Activated CD4-positive, alpha-beta T cell treated with anti-CD3 and anti-CD28 coated beads, Interleukin-10, Interleukin-2, amounts not matched to agents 100 ng/mL and 50 ng/mL, durations not matched to agents 16 hours and 8 hours (primary cell): ENCODE data around the gene PRPF40B.
"Not testable (repeated sequence)": the region's sequence is repeated elsewhere in the genome, so short reads cannot be mapped to it uniquely, and the experiment has no call there.

Source experiments
- DNase-seq: peaks from one replicate; pipeline ENCODE4 v3.0.0-alpha.2; 2020

The PRPF40B gene

DNA sequence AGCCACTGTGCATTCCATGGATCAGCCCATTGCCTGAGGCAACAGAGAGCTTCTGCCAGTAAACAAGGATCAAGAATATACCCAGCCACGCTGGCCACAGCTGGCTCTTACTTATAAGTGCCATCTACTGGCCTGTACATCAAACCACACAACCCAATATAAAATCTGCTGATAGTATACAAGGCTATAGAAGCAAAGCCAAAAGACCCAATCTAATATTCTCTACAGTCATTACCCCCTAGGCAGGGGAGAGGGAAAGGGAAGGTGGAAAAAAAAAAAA, 13.5 kb upstream of the PRPF40B start:
- no peak for DNase-seq

DNA sequence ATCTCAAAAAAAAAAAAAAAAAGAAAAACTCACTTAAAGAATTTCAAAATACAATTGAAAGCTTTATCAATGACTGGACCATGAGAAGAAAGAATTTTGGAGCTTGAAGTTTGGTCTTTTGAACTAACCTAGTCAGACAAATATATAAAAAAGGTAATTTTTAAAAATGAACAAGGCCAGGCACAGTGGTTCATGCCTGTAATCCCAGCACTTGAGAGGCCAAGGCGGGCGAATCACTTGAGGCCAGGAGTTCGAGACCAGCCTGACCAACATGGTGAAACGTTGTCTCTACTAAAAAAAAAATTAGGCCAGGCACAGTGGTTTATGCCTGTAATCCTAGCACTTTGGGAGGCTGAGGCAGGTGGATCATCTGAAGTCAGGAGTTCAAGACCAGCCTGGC, 12.6 kb upstream of the PRPF40B start:
- DNase-seq: not testable (repeated sequence)

DNA sequence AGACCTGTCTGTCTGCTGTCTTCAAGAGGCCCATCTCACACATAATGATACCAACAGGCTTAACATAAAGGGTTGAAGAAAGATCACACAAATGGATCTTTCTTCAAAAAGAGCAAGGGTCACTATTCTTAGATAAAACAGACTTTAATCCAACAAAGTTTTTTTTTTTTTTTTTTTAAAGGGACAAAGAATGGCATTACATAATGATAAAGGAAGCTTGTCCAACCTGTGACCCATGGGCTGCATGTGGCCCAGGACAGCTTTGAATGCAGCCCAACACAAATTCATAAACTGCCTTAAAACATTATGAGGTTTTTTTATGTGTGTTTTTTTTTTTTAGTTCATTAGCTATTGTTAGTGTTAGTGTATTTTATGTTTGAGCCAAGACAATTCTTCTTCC, 11.2 kb upstream of the PRPF40B start:
- DNase-seq: no peak

DNA sequence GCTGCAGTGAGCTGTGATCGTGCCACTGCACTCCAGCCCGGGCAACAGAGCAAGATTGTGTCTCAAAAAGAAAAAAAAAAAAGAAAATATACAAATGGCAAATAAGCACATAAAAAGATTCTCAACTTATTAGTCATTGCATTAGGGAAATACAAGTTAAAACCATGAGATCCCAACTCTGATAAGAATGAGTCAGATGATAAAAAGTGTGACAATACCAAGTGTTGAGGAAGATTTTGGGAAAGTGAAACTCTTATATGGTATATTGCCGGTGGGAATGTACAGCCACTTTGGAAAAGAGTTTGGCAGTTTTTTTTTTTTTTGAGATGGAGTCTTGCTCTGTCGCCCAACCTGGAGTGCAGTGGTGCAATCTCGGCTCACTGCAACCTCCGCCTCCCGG, 7.6 kb upstream of the PRPF40B start:
- DNase-seq: no peak

DNA sequence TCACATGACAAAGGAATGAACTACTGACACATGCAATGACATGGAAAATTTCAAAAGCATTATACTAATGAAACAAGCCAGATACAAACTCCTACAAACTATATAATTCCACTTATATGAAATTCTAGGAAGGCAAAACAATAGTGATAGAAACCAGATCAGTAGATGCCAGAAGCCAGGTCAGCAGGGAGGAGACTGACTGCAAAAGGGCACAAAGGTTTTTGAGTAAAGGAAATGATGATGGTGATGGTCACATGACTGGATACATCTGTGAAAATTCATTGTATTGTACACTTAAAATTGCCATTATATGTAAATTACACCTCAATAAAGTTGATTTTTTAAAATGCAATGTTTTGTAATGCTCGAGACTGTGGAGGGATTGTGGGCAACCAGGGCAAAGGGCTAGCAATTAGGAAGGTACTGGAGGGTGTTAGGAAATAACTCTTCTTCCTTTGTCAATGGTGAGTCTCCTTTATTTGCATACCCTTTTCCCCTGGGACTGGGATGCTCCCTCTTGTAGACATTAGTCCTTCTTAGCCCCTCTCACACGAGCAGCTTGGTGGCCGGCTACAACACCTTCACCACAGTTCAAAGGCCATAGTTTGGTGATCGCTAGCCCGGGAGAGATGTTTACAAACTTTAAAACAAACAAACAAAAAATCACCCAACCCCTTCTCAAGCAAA, 6.7 kb upstream of the PRPF40B start:
- DNase-seq: no peak

DNA sequence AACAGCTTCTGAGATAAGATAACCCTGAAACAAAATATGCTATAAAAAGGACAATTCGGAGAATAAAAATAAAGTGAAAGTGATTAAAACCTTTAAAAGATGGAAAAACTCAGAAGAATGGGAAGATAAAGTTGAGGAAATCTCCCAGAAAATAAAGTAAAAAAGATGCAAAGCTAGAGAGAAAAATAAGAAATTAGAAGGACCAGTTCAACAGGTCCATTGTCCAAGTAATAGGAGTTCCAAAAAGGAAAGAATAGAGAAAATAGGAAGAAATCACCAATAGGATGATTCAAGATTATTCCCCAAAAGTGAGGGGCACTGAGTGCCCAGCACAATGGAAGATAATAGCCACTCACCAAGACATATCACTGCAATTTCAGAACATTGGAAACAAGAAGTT, 4.8 kb upstream of the PRPF40B start:
- DNase-seq: no peak

DNA sequence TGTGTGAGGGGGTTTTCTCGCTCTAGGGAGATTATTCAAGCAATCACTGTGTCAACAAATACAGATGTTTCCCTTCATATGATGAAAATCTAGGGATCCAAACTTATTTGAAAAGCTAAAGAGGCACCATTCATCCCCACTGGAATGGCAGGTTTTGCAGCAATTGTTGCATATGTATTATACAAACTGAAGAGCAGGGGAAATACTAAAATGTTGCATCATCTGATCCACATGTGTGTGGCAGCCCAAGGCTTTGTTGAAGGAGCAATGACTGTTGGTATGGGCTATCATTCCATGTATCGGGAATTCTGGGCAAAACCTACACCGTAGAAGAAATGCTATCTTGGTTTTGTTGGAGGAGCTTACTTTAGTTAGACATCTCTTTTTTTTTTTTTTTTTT, 4.1 kb upstream of the PRPF40B start:
- DNase-seq: no peak

DNA sequence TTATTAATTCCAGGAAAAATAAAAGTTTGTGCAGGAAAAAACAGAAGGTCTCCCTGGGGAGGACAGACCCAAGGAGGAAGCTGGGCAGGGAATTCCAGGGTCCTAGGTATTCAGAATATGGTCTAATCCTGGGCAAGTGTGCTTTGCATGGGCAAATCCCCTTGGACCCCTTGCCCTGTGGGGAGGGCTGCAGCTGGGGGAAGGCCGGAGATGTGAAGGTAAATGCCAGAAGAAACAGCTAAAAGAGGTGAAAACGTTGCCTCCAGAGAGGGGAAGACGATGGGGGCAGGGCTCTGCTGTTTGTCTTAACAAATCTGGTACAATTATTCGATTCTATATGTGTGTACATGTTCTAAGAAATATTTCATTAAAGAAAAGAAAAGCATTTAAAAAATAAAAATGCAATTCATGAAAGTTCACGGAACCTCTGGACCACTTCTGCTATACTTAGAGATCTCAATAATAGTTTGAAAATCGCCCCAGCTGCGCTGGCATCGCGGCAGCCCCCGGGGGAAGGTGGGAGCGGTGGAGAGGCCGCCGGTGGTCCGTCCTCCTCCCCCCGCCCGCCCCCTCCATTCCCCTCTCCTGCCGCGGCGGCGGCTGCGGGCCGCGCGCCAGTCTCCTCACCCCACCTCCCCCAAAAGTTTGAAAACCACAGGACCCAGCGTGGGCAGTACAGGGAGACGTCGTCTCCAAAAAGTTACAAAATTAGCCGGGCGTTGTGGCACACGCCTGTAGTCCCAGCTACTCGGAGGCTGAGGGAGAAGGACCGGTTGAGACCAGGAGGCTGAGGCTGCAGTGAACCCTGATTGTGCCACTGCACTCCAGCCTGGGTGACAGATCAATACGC, 1.5 kb upstream of the PRPF40B start:
- DNase-seq: no peak

DNA sequence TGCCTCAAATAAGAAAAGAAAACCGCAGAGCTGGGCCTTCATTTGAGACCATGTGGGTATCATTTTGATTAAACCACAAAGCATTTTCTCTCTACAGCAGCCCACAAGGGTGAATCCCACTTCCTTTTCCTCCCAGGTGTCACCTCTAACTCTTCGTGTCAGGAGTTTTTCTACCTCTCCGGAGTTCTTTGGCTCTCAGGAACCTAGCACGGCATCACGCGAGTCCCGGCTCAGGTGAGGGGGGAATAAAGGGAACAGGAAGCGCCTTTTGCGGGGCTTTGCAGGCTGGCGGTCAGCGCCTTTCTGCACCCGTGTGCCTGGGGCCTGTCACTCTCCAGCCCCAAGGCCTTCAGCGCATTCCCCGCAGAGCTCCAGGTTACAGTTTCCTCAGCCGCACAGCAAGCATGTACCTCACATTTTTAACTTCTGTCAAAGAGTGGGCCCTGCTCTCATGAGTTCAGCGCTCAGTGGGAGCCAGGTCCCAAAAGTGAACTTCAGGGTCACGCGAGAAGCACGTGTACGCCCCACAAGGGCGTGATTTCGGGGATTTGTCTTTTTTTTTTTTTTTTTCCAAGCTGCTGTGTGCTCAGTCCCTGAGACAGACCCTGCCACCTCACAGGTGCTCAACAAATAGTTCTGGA, 740 bp upstream of the PRPF40B start:
- DNase-seq: peak; percentile 92

DNA sequence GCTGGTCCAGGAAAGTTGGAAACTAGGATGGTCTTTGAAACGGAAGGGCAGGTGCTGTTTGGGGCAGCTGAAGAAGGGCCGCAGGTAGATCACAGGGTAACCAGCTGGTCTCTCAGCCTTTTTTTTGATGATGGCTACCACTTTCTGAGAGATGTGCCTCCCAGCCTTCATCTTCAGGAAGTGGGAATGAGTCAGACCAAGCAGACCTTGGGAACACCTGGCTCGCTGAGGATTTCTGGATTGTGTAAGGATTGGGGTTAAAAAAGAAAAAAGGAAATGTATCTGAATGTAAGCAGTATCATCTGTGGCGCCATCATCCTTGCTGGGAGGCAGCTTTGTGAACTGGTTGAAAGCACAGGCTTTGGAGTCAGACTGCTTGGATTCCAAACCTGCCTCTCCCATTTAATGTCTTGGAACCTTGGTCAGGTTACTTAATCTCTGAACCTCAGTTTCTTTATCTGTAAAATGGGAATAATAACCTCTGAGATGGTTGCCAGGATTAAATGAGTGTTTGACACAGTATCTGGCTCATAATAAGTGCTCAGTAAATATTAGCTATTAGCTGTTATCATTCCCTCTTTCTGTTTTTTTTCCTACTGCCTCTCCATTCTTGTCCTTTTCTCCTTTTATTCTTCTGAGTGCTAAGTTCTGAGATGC, 1.7 kb downstream of the PRPF40B start:
- DNase-seq: no peak

DNA sequence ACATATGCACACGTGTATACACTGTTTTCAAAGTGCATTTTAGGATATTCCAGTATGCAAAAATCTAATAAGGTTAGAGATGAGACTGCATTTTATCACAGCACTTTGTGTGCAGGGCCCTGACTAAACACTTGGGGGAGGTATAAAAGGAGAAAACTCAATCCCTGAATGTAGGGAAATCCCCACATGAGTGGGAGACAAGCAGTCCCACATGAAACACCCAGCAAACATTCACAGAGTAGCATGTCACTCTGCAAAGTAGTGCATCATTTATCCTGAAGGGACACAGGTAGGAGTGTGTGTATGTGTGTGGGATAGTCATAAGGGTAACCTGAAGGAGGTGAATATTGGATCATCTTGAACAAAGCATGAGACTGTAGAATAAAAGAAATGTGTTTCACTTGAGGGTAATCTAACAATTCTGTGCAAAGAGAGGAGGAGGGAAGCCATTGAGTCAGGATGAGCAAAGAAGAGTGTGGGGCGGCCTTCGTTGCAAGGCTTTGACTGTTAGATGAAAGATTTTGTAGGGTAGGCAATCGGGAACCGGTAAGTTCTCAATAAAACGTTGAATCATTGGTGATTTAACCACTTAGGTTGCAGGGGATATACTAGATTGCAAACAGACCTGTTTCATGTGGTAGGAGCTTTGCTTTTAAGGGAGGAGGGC, 2.9 kb downstream of the PRPF40B start:
- DNase-seq: peak; percentile 31

DNA sequence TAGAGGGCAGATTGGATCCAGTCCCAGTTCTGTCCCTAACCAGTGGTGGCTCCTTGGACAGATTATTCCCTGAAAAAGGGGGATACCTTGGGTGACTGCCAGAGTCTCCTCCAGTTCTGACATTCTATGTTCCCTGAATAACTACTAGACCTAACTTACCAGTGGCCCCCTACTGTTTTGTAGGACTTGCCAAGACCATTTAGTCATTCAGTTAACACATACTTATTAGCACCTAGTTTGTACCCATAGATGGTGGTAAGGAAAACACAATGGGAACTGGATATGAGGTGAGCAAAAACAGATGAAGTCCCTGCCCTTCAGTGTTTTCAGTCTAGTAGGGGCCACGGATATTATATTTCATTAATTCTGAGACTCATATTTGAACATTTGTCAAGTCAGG, 3.5 kb downstream of the PRPF40B start:
- no peak for DNase-seq

DNA sequence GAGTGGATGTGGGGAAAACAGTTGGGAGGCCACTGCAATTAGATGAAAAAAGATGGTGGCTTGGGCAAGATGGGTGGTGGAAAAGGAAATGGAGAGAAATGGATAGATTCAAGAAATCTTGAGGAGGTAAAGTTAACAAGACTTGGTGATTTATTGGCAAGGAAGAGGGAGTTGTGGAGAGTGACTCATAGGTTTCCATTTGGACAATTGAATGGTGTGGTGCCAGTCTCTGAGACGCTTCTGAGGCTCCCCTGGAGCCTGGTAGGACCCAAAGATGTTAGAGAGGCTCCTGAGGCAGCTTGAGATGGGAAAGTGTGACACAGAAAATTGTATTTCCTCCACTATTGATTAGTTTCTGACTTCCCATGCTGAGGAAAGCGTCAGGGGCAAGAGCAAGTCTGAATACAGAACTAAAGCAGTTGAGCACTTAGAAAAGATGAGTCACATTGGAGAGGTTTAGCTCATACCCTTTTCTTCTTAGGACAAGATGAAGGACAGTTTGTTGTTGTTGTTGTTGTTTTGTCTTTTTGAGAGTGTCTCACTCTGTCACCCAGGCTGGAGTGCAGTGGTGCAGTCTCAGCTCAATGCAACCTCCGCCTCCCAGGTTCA, 4.5 kb downstream of the PRPF40B start:
- no peak for DNase-seq

DNA sequence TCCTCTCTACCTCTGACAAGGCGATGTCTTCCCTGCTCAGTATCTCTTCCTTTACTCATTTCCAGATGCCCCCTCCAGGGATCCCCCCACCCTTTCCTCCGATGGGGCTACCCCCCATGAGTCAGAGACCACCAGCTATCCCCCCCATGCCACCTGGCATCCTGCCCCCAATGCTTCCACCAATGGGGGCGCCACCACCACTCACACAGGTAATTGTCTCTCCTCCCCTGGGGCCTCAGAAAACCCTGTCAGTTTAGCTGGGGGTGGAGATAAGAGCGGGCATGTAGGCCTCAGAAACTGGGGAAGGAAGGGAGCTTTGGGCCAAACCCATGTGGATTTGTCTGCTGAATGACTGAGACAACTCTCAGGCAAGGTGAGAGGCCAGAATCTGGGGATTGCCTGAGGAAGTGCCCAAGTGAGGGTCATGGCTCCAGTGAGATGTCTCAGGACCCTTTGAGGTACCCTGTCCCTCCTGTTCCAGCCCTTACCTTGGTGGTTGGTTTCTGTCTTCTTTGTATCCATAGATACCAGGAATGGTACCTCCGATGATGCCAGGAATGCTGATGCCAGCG, 8.1 kb downstream of the PRPF40B start:
- DNase-seq: no peak

DNA sequence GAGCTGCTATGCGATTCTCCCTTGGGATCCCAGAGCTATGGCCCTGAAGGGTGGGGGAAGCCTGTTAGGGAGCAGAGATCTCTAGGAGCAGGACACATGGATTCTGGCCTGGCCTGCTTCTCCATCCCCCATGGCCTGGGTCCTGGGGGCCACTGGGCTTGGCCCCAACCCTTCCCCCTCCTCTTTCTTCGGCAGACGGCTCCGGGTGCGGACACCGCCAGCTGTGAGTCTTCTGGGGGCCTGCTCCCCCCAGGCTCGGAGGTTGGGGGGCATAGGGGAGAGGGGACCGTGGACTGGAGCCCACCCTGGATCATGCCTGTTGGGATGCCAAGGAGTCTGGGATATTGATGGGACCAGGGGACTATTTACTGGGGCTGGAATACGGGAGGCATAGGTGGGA, 9.0 kb downstream of the PRPF40B start:
- DNase-seq: no peak

DNA sequence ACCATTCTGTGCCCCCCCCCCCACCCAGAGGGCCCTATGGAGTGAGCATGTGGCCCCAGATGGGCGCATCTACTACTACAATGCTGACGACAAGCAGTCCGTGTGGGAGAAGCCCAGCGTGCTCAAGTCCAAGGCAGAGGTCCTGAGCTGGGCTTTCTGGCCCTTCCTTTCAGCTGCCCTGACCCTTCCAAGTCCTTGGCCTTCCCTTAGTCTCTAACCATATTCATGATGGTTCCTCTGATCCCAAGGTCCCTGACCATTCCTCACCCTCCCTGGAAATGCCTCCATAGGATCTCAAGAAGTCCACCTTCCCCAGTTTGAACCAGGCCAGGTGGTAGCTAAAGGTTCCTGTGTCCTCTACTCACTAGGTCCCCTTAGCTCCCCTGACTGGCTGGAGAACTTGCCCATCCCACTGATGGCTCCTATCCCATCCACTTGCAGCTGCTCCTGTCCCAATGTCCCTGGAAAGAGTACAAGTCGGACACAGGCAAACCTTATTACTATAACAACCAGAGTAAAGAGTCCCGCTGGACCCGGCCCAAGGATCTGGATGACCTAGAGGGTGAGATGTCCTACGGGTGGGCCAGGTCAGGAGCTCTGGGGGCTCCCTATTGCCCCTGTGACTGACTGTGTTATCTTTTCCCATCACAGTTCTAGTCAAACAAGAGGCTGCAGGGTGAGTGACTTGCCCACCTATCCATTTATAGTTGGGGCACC, 9.8 kb downstream of the PRPF40B start:
- DNase-seq: no peak

DNA sequence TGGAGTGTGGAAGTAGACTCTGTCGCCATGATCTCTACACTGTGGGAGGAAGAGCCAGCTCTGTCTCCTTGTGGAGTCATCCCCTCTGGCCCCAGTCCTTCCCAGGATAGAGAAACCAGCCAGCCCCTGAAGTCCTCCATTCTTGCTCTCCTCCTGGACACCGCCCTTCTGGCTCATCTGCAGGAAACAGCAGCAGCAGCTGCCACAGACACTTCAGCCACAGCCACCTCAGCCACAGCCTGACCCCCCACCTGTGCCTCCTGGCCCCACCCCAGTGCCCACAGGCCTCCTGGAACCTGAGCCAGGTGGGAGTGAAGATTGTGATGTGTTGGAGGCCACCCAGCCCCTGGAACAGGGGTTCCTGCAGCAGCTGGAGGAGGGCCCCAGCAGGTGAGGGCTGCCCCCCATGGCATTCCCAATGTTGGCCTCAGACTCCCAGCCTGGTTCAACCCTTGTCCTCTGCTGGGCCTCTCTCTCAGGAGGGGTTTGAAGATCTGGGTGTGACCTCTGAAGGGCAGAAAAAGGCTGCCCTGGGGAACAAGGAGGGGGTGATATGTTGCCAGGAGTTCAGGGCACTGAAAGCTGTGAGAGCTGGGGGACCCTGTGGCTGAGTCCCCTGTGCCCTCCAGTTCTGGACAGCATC, 10.5 kb downstream of the PRPF40B start:
- DNase-seq: no peak

DNA sequence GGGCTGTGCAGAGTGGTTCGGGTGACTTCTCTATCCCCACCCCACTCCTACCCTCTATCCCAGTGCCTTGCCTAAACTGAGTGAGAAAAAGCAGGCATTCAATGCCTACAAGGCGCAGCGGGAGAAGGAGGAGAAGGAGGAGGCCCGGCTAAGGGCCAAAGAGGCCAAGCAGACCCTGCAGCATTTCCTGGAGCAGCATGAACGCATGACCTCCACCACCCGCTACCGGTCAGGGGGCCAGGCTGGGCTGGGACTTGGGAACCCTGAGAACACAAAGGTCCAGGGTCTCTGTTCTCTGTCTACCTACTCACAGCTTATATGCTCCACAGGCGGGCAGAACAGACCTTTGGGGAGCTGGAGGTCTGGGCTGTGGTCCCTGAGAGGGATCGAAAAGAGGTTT, 11.7 kb downstream of the PRPF40B start:
- DNase-seq: no peak

DNA sequence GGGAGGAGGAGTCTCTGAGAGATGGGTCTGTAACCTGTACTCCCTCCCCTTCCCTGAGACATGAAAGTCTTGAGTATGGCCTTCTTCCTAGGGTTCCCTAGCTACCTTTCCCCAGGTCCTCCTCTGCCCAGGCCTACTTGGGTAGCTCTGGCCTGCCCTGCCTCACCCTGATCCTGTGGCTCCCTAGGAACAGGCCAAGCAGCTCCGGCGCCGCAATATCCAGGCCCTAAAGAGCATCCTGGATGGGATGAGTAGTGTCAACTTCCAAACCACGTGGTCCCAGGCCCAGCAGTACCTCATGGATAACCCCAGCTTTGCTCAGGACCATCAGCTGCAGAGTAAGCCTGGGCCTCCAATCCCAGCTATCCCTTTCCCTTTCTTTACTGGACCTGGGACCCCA, 12.3 kb downstream of the PRPF40B start:
- no peak for DNase-seq

DNA sequence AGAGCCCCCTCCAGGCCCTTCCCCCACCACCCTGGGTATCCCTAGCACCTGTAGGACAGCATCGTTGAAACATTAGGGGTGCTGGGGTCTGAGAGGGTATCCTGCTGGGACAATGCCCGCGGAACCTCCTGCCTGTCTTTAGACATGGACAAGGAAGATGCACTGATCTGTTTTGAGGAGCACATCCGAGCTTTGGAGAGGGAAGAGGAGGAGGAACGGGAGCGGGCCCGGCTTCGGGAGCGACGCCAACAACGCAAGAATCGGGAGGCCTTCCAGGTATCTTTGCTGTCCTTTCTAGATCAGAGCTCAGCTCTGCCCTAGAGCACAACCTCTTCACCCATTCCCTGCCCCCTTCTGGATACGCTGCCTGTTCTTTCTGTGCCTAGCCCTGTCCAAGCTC, 13.2 kb downstream of the PRPF40B start:
- no peak for DNase-seq
